Measurements from ENCODE around the gene NFIA. TPM values are rescaled to one million over a fixed set of nuclear protein-coding genes. Genes with fewer than 3 reads are reported as not detected.

NFIA gene
- total RNA-seq, 1 donor from 2014 or later: 16.2 TPM

DNA sequence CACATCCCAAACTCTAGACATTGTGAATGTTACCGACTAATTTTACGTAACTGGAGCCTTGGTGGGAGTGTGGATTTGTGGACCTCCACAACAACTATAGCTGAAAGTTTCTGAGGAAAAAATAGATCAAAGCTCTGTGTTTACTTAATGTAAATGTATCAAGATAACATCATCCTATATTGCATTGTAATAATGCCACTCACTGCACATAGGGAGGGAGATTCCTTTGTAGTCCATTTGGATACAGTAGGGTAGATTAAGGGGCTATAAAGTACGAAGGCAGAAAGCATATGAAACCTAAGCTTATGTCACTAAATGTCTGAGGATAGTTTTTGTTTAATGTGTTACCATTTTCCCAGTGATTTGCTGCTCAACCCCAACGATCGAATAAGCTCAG is 369.2 kb downstream of the NFIA start:
- DNase-seq (ENCODE audit: low spot score): no peak
- TF ChIP-seq, protein P1, sequence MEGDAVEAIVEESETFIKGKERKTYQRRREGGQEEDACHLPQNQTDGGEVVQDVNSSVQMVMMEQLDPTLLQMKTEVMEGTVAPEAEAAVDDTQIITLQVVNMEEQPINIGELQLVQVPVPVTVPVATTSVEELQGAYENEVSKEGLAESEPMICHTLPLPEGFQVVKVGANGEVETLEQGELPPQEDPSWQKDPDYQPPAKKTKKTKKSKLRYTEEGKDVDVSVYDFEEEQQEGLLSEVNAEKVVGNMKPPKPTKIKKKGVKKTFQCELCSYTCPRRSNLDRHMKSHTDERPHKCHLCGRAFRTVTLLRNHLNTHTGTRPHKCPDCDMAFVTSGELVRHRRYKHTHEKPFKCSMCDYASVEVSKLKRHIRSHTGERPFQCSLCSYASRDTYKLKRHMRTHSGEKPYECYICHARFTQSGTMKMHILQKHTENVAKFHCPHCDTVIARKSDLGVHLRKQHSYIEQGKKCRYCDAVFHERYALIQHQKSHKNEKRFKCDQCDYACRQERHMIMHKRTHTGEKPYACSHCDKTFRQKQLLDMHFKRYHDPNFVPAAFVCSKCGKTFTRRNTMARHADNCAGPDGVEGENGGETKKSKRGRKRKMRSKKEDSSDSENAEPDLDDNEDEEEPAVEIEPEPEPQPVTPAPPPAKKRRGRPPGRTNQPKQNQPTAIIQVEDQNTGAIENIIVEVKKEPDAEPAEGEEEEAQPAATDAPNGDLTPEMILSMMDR (IDR thresholded peaks at IDR 0.05; ENCODE audit: unreplicated experiment): no peak
- Mint-ChIP-seq H3K27me3 (ENCODE audit: unreplicated experiment) (peaks cover 8% of the 10 kb centered on the region), H3K9me3 (ENCODE audit: unreplicated experiment) (no peaks in the 10 kb centered on the region), H3K4me3 (ENCODE audit: unreplicated experiment) (no peak overlapping the region), H3K4me1 (ENCODE audit: unreplicated experiment) (peaks cover 41% of the 10 kb centered on the region), H3K27ac (ENCODE audit: unreplicated experiment) (no peak overlapping the region), H3K36me3 (ENCODE audit: low read depth, unreplicated experiment) (no peaks in the 10 kb centered on the region)

GRCh38 chr1:61452176-61453035 is 370.0 kb downstream of the NFIA start:
- TF ChIP-seq, protein P1 (IDR thresholded peaks at IDR 0.05; ENCODE audit: unreplicated experiment): no peak
- no peaks in the 10 kb centered on the region for H3K9me3 Mint-ChIP-seq (ENCODE audit: unreplicated experiment)
- H3K4me3 Mint-ChIP-seq (ENCODE audit: unreplicated experiment): peak overlapping the region; percentile 52
- peaks cover 8% of the 10 kb centered on the region for H3K27me3 Mint-ChIP-seq (ENCODE audit: unreplicated experiment)
- DNase-seq (ENCODE audit: low spot score): no peak
- H3K36me3 Mint-ChIP-seq (ENCODE audit: low read depth, unreplicated experiment): no peaks in the 10 kb centered on the region
- peaks cover 45% of the 10 kb centered on the region for H3K4me1 Mint-ChIP-seq (ENCODE audit: unreplicated experiment)
- peak overlapping the region; percentile 91 for H3K27ac Mint-ChIP-seq (ENCODE audit: unreplicated experiment)

DNA sequence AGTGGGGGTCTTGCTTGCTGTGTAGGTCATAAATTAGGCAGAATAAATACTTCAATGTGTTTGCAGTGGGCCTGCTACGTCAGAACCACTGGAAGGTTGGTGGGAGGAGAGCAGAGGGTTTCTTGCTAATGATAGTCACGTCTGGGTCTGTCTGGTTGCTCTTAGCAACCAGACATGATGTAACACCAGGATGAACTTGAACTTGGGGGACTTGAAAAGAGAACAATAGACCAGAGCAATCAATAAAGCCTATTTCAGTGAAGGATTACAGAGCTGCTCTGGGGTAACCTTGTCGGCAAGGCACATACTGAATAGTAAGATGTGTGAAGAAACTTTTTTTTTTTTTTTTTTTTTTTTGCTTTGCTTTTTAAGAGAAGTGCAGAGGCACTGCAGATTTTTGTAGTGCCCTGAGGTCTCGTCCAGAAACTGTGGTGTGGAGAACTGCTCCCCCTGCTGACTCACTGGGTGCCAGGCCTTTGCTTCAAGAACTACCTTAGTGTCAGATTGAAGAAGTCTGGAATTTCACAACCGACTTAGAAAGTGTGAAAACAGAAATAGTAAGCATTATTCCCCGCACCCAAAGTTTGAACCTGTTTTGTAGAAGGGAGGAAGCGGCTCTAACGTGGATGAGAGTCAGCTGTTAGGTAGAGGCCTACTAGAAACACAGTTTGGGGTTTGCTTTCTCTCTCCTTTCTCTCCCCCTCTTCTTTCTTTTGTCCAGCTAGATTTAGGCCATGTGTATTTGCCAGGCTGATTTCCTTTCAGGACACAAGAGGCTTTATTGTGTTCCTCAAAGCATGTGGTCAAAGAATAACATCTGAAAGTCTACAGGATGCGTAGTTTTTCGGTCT is 371.0 kb downstream of the NFIA start:
- peak overlapping the region; percentile 52 for H3K4me3 Mint-ChIP-seq (ENCODE audit: unreplicated experiment)
- TF ChIP-seq, protein P1 (IDR thresholded peaks at IDR 0.05; ENCODE audit: unreplicated experiment): peak; percentile 69
- no peaks in the 10 kb centered on the region for H3K9me3 Mint-ChIP-seq (ENCODE audit: unreplicated experiment)
- DNase-seq (ENCODE audit: low spot score): peak; percentile 82
- H3K36me3 Mint-ChIP-seq (ENCODE audit: low read depth, unreplicated experiment): no peaks in the 10 kb centered on the region
- peaks cover 8% of the 10 kb centered on the region for H3K27me3 Mint-ChIP-seq (ENCODE audit: unreplicated experiment)
- H3K4me1 Mint-ChIP-seq (ENCODE audit: unreplicated experiment): peaks cover 52% of the 10 kb centered on the region
- peak overlapping the region; percentile 91 for H3K27ac Mint-ChIP-seq (ENCODE audit: unreplicated experiment)

GRCh38 chr1:61455400-61455799 is 373.0 kb downstream of the NFIA start:
- Mint-ChIP-seq H3K27ac (ENCODE audit: unreplicated experiment) (peak overlapping the region; percentile 28), H3K4me3 (ENCODE audit: unreplicated experiment) (no peak overlapping the region), H3K27me3 (ENCODE audit: unreplicated experiment) (peaks cover 8% of the 10 kb centered on the region), H3K4me1 (ENCODE audit: unreplicated experiment) (peaks cover 65% of the 10 kb centered on the region), H3K9me3 (ENCODE audit: unreplicated experiment) (no peaks in the 10 kb centered on the region), H3K36me3 (ENCODE audit: low read depth, unreplicated experiment) (no peaks in the 10 kb centered on the region)
- no peak for DNase-seq (ENCODE audit: low spot score)
- TF ChIP-seq, protein P1 (IDR thresholded peaks at IDR 0.05; ENCODE audit: unreplicated experiment): no peak

All from endothelial cell (in vitro differentiated cells).